GM21825 (cell line): ENCODE data around the gene CRLF1.
"Not testable (repeated sequence)": the region's sequence is repeated elsewhere in the genome, so short reads cannot be mapped to it uniquely, and the experiment has no call there.

Experiments used
- ATAC-seq: cut with Tn5 transposase; IDR thresholded peaks from one replicate; pipeline ENCODE4 v1.9.1; 2021; ENCODE audit warnings: mild to moderate bottlenecking, moderate library complexity; ENCODE audit not compliant: unreplicated experiment

CRLF1 gene

GRCh38 chr19:18608805-18609716 lies 2.5 kb upstream of the CRLF1 start:
- no peak for ATAC-seq

DNA sequence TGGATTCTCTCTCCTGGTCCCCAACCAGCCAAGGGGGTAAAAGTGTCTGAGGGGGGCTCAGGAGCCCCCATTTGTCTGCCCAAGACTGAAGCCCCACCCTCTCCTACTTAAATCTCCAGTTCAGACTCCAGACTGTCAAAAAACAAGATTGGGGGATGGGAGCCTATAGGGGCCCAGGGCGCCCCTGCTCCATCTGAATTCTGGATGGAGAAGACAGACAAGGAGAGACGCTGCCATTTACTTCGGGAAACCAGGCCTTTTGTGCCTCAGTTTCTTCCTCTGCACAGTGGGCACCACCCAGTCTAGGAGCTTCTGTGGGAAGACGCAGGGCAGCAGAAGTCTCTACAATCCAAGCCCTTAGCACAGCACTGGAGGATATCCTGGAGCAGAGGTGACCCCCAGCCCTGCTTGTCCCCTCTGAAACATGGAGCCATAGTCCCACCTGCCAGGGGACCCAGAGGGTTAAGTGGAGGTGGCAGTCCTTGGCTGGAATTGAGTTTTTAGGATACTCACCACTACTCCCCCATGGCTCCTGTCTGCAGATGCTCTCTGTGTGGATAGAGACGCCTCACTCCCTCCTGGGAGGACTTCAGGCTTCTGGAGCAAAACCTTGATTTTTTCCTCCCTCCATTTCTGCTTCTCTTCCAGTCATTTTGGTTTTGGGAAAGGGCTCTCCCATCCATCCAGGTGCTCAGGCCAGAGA lies 1.7 kb upstream of the CRLF1 start:
- ATAC-seq = no peak

- ATAC-seq = no peak
Observed at GRCh38 chr19:18607226-18608101, 865 bp upstream of the CRLF1 start.

DNA sequence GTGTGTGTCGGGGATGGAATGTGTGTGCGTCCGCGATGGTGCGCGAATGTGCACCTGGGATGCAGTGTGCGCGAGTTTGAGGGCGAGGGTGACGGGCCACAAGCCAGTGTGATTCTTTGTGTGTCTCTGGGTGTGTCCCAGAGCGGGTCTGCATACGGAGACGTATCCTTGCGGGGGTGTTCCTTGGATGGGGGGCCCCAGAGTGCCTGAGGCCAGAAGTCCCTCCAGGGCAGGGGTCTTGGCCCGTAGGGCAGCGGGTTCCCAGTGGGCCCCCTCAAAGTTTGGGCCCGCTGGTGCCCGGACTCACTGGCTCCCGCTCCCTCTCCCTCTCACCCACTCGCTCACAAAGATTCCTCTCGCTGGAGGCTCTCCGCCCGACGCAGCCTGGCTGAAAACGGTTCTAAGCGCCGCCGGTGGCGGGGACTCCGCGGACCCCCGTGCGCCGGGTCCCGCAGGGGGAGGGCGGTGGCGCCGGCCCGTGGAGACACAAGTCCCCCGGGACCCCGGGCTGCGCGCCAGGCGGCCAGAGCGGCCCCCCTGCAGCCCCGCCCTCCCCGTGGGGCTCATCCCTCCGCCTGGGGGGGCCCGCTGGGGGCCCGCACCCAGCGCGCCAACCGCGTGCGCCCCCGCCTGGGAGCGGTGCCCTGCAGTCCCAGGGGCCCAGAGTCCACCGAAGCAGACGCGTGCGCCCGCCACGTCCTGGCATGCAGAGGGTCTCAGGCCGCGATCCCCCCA lies 886 bp downstream of the CRLF1 start:
- no peak for ATAC-seq

GRCh38 chr19:18605196-18605545 lies 1.4 kb downstream of the CRLF1 start:
- ATAC-seq = no peak

- ATAC-seq = no peak
Observed at GRCh38 chr19:18604820-18605159, 1.8 kb downstream of the CRLF1 start.

- ATAC-seq = no peak
Observed at GRCh38 chr19:18603958-18604819, 2.4 kb downstream of the CRLF1 start.

DNA sequence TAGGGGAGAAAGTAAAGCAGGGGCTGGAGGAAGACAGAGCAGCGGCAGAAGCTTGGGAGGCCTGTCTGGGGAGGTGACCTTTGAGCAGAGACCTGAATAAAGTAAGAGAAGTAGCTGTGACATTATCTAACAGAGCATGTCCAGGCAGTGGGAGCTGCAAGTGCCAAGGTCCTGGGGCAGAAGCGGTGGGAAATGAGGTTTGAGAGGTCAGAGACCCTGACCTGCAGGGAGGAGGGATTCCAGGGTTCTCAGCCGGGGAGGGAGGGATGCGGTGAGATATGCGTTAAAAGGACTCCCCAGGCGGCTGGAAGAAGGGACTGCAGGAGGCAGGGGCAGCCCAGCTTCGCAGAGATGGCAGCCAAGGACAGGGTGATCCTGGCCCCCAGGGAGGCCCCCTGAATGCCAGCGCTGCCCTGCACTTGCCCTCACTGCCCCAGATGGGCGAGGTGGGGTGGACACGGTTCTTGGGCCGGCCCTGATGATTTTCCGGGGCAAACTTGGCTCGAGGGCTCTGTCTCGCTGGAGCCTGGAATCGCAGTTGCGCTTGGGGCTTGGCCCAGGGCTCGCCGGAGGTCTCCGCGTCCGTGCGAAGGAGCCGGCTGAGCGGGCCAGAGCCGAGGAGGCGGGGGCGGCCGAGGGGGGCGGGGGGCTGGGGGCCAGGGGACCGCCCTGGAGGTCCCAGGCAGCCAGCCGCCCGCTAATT lies 3.2 kb downstream of the CRLF1 start:
- ATAC-seq = no peak

GRCh38 chr19:18601875-18602274 lies 4.7 kb downstream of the CRLF1 start:
- no peak for ATAC-seq

- not testable (repeated sequence) for ATAC-seq
Observed at GRCh38 chr19:18600692-18601397, 5.8 kb downstream of the CRLF1 start.

DNA sequence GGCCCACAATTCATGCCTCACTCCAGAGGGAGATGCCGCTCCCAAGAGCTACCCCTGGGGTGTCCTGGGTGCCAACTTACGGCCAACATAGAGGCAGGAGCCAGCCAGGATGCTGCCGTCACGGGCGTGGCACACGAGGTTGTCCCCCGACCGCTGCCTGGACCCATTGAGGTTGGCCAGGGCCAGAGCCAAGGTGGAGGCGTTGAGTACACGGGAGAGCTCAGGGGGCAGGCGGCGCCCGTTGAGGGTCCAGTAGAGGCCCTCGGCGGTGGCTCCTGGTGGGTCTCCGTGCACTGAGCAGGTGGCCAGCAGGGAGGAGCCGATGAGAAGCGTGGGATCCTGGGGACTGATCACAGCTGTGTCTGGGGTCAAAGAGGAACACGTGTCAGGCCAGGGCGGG lies 7.1 kb downstream of the CRLF1 start:
- ATAC-seq = no peak

GRCh38 chr19:18597809-18598660 lies 8.6 kb downstream of the CRLF1 start:
- ATAC-seq = no peak

DNA sequence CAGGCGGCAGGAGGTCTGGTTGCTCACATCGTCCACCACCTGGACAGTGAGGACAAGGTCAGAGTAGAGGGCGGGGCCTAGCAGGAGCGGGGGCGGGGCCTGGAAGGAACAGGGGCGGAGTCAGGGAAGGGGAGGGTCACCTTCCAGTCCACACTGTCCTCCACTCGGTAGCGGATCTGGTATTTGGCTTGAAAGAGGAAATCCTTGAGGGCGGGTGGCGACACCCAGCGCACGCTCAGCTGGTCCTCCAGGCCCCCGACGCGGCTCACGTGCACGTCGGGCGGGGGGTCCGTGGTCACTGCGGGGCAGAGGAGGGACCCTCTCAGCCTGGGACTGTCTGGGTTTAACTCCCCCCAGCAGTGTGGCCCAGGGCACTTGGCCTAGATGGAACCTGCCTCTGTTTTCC lies 9.8 kb downstream of the CRLF1 start:
- ATAC-seq = no peak

GRCh38 chr19:18595475-18595874 lies 11.1 kb downstream of the CRLF1 start:
- ATAC-seq = no peak

DNA sequence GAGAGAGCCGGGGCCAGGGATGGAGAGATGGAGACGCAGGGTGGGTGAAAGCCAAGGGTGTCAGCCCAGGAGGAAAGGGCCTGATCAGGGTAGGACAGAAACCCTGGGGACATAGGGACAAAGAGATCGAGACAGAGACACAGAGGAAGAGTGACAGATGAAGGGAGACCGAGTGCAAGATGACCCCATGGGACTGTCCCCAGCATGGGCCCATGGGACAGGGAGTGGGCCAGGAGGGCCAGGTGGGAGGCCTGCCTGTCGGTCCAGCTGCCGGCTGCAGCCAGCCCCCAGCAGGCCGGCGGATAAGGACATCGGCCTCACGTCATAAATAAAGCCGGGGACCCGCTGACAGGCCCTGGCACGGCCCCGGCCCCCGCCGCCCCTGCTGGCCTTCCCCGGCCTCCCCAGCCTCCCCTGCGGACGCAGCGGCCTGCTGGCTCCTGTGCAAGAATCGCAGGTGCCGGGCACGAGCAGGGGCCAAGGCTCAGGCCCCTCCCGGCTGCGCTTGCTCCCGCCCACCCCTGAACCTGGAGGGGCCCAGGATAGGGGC lies 11.7 kb downstream of the CRLF1 start:
- no peak for ATAC-seq

DNA sequence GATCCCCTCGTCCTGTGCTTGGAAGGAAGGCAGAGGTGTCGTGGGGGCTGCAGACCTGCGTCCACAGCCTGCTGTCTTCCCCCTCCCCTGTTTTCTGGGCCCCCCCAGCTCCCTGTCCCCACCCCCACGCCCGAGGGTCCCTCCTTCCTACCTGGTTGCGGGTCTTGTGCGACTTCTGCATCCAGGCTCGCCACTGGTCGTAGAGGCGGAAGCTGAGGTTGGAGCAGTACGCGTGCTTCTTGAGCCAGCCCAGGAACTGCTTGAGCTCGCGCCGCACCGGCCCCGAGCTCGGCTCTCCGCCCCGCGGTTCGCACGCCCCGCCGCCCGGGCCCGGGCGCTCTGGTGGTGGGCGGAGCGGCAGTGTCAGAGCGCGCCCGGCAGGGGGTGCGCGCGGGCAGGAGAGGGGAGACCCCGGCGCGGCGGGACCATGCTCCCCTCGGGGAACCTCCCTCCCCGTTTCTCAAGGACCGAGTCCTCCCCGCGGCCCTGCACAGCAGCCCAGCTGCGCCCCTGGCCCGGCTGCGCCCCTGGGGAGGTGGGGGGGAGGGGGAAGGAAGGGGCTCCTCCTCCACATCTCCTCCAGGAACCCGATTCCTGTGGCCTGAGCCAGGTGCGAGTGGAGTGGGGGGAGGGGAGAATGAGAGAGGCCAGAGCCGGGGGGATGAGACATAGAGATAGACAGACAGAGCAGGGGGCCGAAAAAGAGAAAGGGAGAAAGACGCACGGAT lies 12.3 kb downstream of the CRLF1 start:
- ATAC-seq = peak; percentile 54
